Liver (tissue), 9 donors: Measurements from ENCODE around the gene OBP2B. TPM values are rescaled to one million over a fixed set of nuclear protein-coding genes. Genes with fewer than 3 reads are reported as not detected.

ENCODE experiments used
- DNase-seq: peaks from one replicate; pipeline ENCODE4 v3.0.0-alpha.2; 2017; ENCODE audit warnings: low spot score
- H3K27ac ChIP-seq, 2 donors: one replicate each; pipeline ENCODE4 v1.7.0; 2013; ENCODE audit warnings: inconsistent platforms in 2 of 2, low read length in 2 of 2, control low read depth in 1 of 2, low read depth in 1 of 2, mild to moderate bottlenecking in 1 of 2
- H3K27me3 ChIP-seq, 4 donors: one replicate each; pipeline versions ENCODE4 v1.6.1 to v1.7.0; 2013; ENCODE audit warnings: low read length in 3 of 4, inconsistent platforms in 1 of 4, mild to moderate bottlenecking in 1 of 4, moderate library complexity in 1 of 4; ENCODE audit not compliant: control insufficient read depth in 4 of 4, insufficient read depth in 4 of 4
- H3K36me3 ChIP-seq, 4 donors: one replicate each; pipeline versions ENCODE4 v1.6.1 to v1.7.0; 2013; ENCODE audit warnings: low read length in 3 of 4, mild to moderate bottlenecking in 3 of 4, low read depth in 1 of 4, moderate library complexity in 1 of 4; ENCODE audit not compliant: control insufficient read depth in 4 of 4, insufficient read depth in 3 of 4
- H3K4me1 ChIP-seq, 4 donors: one replicate each; pipeline versions ENCODE4 v1.6.1 to v1.7.0; 2013; ENCODE audit warnings: low read length in 3 of 4, mild to moderate bottlenecking in 3 of 4, moderate library complexity in 1 of 4; ENCODE audit not compliant: control insufficient read depth in 4 of 4, insufficient read depth in 4 of 4
- H3K4me3 ChIP-seq, 3 donors: one replicate each; pipeline versions ENCODE4 v1.6.1 to v1.7.0; 2013; ENCODE audit warnings: low read length in 3 of 3, control low read depth in 1 of 3, low read depth in 1 of 3, mild to moderate bottlenecking in 1 of 3
- H3K9ac ChIP-seq, 2 donors: one replicate each; pipeline ENCODE4 v1.7.0; 2013; ENCODE audit warnings: low read length in 2 of 2, mild to moderate bottlenecking in 2 of 2, moderate library complexity in 2 of 2, control low read depth in 1 of 2, low read depth in 1 of 2
- H3K9me3 ChIP-seq, 4 donors: one replicate each; pipeline versions ENCODE4 v1.6.1 to v1.7.0; 2013; ENCODE audit warnings: low read length in 3 of 4; ENCODE audit not compliant: control insufficient read depth in 4 of 4
- ATF3 ChIP-seq: IDR thresholded peaks from 2 replicates; pipeline ENCODE4 v1.6.1; 2016; ENCODE audit warnings: antibody characterized with exemption
- FOXA2 ChIP-seq: IDR thresholded peaks from 2 replicates; pipeline ENCODE4 v1.6.1; 2016; ENCODE audit warnings: antibody characterized with exemption
- GABPA ChIP-seq, 2 donors: IDR thresholded peaks in 1 of 2; conservative IDR thresholded peaks in 1 of 2; 2 replicates each; pipeline ENCODE4 v1.6.1; 2016; ENCODE audit warnings: antibody characterized with exemption in 2 of 2, mild to moderate bottlenecking in 1 of 2, moderate library complexity in 1 of 2
- HNF4A ChIP-seq, 2 donors: conservative IDR thresholded peaks; 2 replicates each; pipeline ENCODE4 v1.6.1; 2016; ENCODE audit warnings: antibody characterized with exemption in 2 of 2, mild to moderate bottlenecking in 2 of 2
- HNF4G ChIP-seq: IDR thresholded peaks from 2 replicates; pipeline ENCODE4 v1.6.1; 2016; ENCODE audit warnings: antibody characterized with exemption
- JUND ChIP-seq, 2 donors: IDR thresholded peaks; 2 replicates each; pipeline ENCODE4 v1.6.1; 2016; ENCODE audit warnings: antibody characterized with exemption in 2 of 2
- MAX ChIP-seq: IDR thresholded peaks from 2 replicates; pipeline ENCODE4 v1.6.1; 2016; ENCODE audit warnings: antibody characterized with exemption
- NR2F2 ChIP-seq: IDR thresholded peaks from 2 replicates; pipeline ENCODE4 v1.6.1; 2016; ENCODE audit warnings: antibody characterized with exemption
- RAD21 ChIP-seq, 2 donors: IDR thresholded peaks; 2 replicates each; pipeline ENCODE4 v1.6.1; 2016; ENCODE audit warnings: antibody characterized with exemption in 2 of 2, mild to moderate bottlenecking in 2 of 2
- REST ChIP-seq: IDR thresholded peaks from 2 replicates; pipeline ENCODE4 v1.6.1; 2016; ENCODE audit warnings: antibody characterized with exemption, mild to moderate bottlenecking
- RXRA ChIP-seq, 2 donors: IDR thresholded peaks; 2 replicates each; pipeline ENCODE4 v1.6.1; 2017 to 2018; ENCODE audit warnings: antibody characterized with exemption in 2 of 2, mild to moderate bottlenecking in 1 of 2
- SP1 ChIP-seq: IDR thresholded peaks from 2 replicates; pipeline ENCODE4 v1.6.1; 2018; ENCODE audit warnings: antibody characterized with exemption, mild to moderate bottlenecking
- TAF1 ChIP-seq: conservative IDR thresholded peaks from 2 replicates; pipeline ENCODE4 v1.6.1; 2016; ENCODE audit warnings: antibody characterized with exemption, mild to moderate bottlenecking
- YY1 ChIP-seq: IDR thresholded peaks from 2 replicates; pipeline ENCODE4 v1.6.1; 2016; ENCODE audit warnings: antibody characterized with exemption, mild to moderate bottlenecking
- ZBTB33 ChIP-seq: IDR thresholded peaks from 2 replicates; pipeline ENCODE4 v1.6.1; 2016; ENCODE audit warnings: antibody characterized with exemption
- WGBS: extraction: QIAGEN DNeasy Blood & Tissue Kit; methylation state at CpG from one replicate; pipeline ENCODE4 v1.1.7; 2013; 5-methylcytosine and 5-hydroxymethylcytosine counted together
- polyA plus RNA-seq, 2 donors: library from polyadenylated mRNA; stranded (reverse) in 1 of 2; unstranded in 1 of 2; fragments of 200-250 nt in 1 of 2; fragments of >200 nt in 1 of 2; fragmentation: Nextera tagmentation in 1 of 2; extraction: Ambion mirVana in 1 of 2; gene quantifications; one replicate each; pipeline versions ENCODE4 v1.2.1 to v1.2.3, GENCODE V29; 2013 to 2015
- total RNA-seq, 2 donors: library from RNA; depleted of rRNA; stranded (reverse); fragments of >200 nt; gene quantifications; one replicate each; pipeline ENCODE4 v1.2.3, GENCODE V29; 2014
- TF ChIP-seq, protein P1 (sequence below): fragments of 150-350 bp; IDR thresholded peaks from 2 replicates; pipeline ENCODE4 v1.5.1; 2017; ENCODE audit warnings: improper control_type of control experiment, low read depth, low read length; ENCODE audit not compliant: missing input control
- donor health status: healthy.
- donor health status: healthy.
- donor health status: healthy.
- donor health status: healthy.
- donor health status: healthy.

Gene OBP2B
- total and polyA plus RNA-seq, 4 donors, result not detected

- H3K4me3 ChIP-seq, result peak overlapping the region in 2 of 3 donors; percentile 27 to 57
- no peaks in the 10 kb centered on the region for H3K36me3 ChIP-seq
- H3K9me3 ChIP-seq, result no peaks in the 10 kb centered on the region
- DNase-seq, result no peak
- peaks cover 2 to 13% (median 6%) of the 10 kb centered on the region in 4 donors for H3K4me1 ChIP-seq
- no peak overlapping the region for H3K27ac ChIP-seq
- H3K27me3 ChIP-seq, result no peaks in the 10 kb centered on the region
- WGBS, result 33% methylated on average over 54 of the region's 54 CpGs
- TF ChIP-seq HNF4A (conservative IDR thresholded peaks at IDR 0.05), result no peak
- H3K9ac ChIP-seq, result no peak overlapping the region
Observed at GRCh38 chr9:133162861-133163503, 46.1 kb downstream of the OBP2B start.

DNA sequence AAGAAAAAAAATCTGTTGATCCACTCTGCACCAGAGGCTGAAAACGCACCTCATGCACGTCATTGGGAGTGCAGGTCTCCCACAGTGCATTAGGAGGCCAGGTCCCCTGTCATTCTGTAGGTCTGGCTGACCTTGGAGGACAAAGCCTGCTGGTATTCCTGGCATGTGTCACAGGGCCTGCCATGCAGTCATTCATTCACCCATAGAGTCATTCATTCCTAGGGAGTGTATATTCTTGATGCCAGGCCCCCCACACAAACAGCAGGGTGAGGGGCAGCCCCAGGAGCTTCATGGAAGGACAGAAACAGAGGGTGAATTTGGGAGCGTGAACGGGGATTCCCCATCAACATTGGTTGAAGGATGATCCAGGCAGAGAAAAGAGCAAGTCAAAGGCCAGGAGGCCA, 47.5 kb downstream of the OBP2B start:
- no peak for DNase-seq
- WGBS, result 68% methylated on average over 4 of the region's 4 CpGs
- Histone ChIP-seq H3K9ac (no peak overlapping the region), H3K27me3 (no peaks in the 10 kb centered on the region), H3K36me3 (no peaks in the 10 kb centered on the region), H3K4me1 (peaks cover 2 to 13% (median 6%) of the 10 kb centered on the region in 4 donors), H3K4me3 (no peak overlapping the region), H3K9me3 (no peaks in the 10 kb centered on the region), H3K27ac (no peak overlapping the region)
- TF ChIP-seq, protein P1, sequence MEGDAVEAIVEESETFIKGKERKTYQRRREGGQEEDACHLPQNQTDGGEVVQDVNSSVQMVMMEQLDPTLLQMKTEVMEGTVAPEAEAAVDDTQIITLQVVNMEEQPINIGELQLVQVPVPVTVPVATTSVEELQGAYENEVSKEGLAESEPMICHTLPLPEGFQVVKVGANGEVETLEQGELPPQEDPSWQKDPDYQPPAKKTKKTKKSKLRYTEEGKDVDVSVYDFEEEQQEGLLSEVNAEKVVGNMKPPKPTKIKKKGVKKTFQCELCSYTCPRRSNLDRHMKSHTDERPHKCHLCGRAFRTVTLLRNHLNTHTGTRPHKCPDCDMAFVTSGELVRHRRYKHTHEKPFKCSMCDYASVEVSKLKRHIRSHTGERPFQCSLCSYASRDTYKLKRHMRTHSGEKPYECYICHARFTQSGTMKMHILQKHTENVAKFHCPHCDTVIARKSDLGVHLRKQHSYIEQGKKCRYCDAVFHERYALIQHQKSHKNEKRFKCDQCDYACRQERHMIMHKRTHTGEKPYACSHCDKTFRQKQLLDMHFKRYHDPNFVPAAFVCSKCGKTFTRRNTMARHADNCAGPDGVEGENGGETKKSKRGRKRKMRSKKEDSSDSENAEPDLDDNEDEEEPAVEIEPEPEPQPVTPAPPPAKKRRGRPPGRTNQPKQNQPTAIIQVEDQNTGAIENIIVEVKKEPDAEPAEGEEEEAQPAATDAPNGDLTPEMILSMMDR, result no peak
- TF ChIP-seq RAD21 (IDR thresholded peaks at IDR 0.05), result no peak
- TF ChIP-seq RXRA (IDR thresholded peaks at IDR 0.05), result no peak
- TF ChIP-seq YY1, result no peak
- no peak for TF ChIP-seq HNF4G
- TF ChIP-seq FOXA2, result no peak
- TF ChIP-seq GABPA (IDR thresholded peaks at IDR 0.05 in 1 of 2, conservative IDR thresholded peaks at IDR 0.05 in 1 of 2), result no peak
- no peak for TF ChIP-seq ZBTB33
- no peak for TF ChIP-seq TAF1
- no peak for TF ChIP-seq ATF3
- TF ChIP-seq HNF4A (conservative IDR thresholded peaks at IDR 0.05), result no peak
- TF ChIP-seq JUND (IDR thresholded peaks at IDR 0.05), result no peak
- TF ChIP-seq SP1, result no peak
- no peak for TF ChIP-seq MAX
- TF ChIP-seq NR2F2, result no peak
- no peak for TF ChIP-seq REST
